ENCODE measurements around the gene POPDC2. TPM values are rescaled to one million over a fixed set of nuclear protein-coding genes. Genes with fewer than 3 reads are reported as not detected.

POPDC2 gene
- total RNA-seq, 1 experiment from 2014 or later: 0.15 TPM

GRCh38 chr3:119620899-119621298, 39.5 kb downstream of the POPDC2 start:
- no peaks in the 10 kb centered on the region for H3K36me3 ChIP-seq (ENCODE audit: control insufficient read depth, insufficient read depth, low read length)
- in situ Hi-C loops (cut with HindIII; ENCODE audit: low pct_unique_long_range_greater_than_20kb, low sequenced_read_pairs) (no loop called here), intact Hi-C loops (cut with micrococcal nuclease; ENCODE audit: unreplicated experiment) (no loop called here)
- no peaks in the 10 kb centered on the region for H3K9me3 ChIP-seq (ENCODE audit: control insufficient read depth, insufficient read depth, low read depth, low read length)
- no TSS peak for BruUV-seq (replicated peaks)
- H3K27ac ChIP-seq (ENCODE audit: low read length): no peak overlapping the region
- POLR2A ChIA-PET: no interaction called here
- CTCF ChIA-PET: no interaction called here
- TF ChIP-seq SIN3A (IDR thresholded peaks at IDR 0.05; ENCODE audit: borderline replicate concordance, insufficient read depth, low read depth, low read length) (no peak), REST (IDR thresholded peaks at IDR 0.05; ENCODE audit: insufficient read depth in 1 of 2, low read depth in 2 of 2, low read length in 1 of 2) (no peak), TCF7L2 (IDR thresholded peaks at IDR 0.05; ENCODE audit: low read depth, low read length) (no peak), CTCF (IDR thresholded peaks at IDR 0.05) (no peak), POLR2AphosphoS5 (IDR thresholded peaks at IDR 0.05; ENCODE audit: low read depth, low read length) (no peak)
- ATAC-seq (no peak), DNase-seq (ENCODE audit: low read depth, low spot score) (no peak)
- no peak overlapping the region for H3K4me3 ChIP-seq (ENCODE audit: low read depth in 2 of 2, low read length in 2 of 2)
- no peaks in the 10 kb centered on the region for H3K27me3 ChIP-seq (ENCODE audit: control insufficient read depth, insufficient read depth, low read length)
- no peaks in the 10 kb centered on the region for H3K4me1 ChIP-seq (ENCODE audit: control insufficient read depth, insufficient read depth, low read length)

- Histone ChIP-seq H3K4me3 (ENCODE audit: low read depth in 2 of 2, low read length in 2 of 2) (no peak overlapping the region), H3K4me1 (ENCODE audit: control insufficient read depth, insufficient read depth, low read length) (no peaks in the 10 kb centered on the region), H3K36me3 (ENCODE audit: control insufficient read depth, insufficient read depth, low read length) (no peaks in the 10 kb centered on the region), H3K9me3 (ENCODE audit: control insufficient read depth, insufficient read depth, low read depth, low read length) (no peaks in the 10 kb centered on the region), H3K27me3 (ENCODE audit: control insufficient read depth, insufficient read depth, low read length) (no peaks in the 10 kb centered on the region), H3K27ac (ENCODE audit: low read length) (no peak overlapping the region)
- no peak for TF ChIP-seq CTCF (IDR thresholded peaks at IDR 0.05)
- DNase-seq (ENCODE audit: low read depth, low spot score) (no peak), ATAC-seq (no peak)
- POLR2A ChIA-PET: no interaction called here
- intact Hi-C loops (cut with micrococcal nuclease; ENCODE audit: unreplicated experiment) (no loop called here), in situ Hi-C loops (cut with HindIII; ENCODE audit: low pct_unique_long_range_greater_than_20kb, low sequenced_read_pairs) (no loop called here)
- BruUV-seq (replicated peaks): no TSS peak
- CTCF ChIA-PET: no interaction called here
Observed at GRCh38 chr3:119619094-119619493, 41.3 kb downstream of the POPDC2 start.

GRCh38 chr3:119616056-119616455, 44.3 kb downstream of the POPDC2 start:
- in situ Hi-C loops (cut with HindIII; ENCODE audit: low pct_unique_long_range_greater_than_20kb, low sequenced_read_pairs) (no loop called here), intact Hi-C loops (cut with micrococcal nuclease; ENCODE audit: unreplicated experiment) (no loop called here)
- TF ChIP-seq CTCF (IDR thresholded peaks at IDR 0.05) (no peak), SIN3A (IDR thresholded peaks at IDR 0.05; ENCODE audit: borderline replicate concordance, insufficient read depth, low read depth, low read length) (no peak), POLR2AphosphoS5 (IDR thresholded peaks at IDR 0.05; ENCODE audit: low read depth, low read length) (no peak), TCF7L2 (IDR thresholded peaks at IDR 0.05; ENCODE audit: low read depth, low read length) (no peak), REST (IDR thresholded peaks at IDR 0.05; ENCODE audit: insufficient read depth in 1 of 2, low read depth in 2 of 2, low read length in 1 of 2) (no peak)
- ChIA-PET CTCF (no interaction called here), POLR2A (no interaction called here)
- no peak for DNase-seq (ENCODE audit: low read depth, low spot score)
- no peaks in the 10 kb centered on the region for H3K4me1 ChIP-seq (ENCODE audit: control insufficient read depth, insufficient read depth, low read length)
- H3K4me3 ChIP-seq (ENCODE audit: low read depth in 2 of 2, low read length in 2 of 2): no peak overlapping the region
- no peaks in the 10 kb centered on the region for H3K9me3 ChIP-seq (ENCODE audit: control insufficient read depth, insufficient read depth, low read depth, low read length)
- no peaks in the 10 kb centered on the region; the same call in 1 of the 2 replicates for H3K27me3 ChIP-seq (ENCODE audit: control insufficient read depth, insufficient read depth, low read length)
- BruUV-seq (replicated peaks): no TSS peak
- no peaks in the 10 kb centered on the region for H3K36me3 ChIP-seq (ENCODE audit: control insufficient read depth, insufficient read depth, low read length)
- no peak overlapping the region for H3K27ac ChIP-seq (ENCODE audit: low read length)
- no peak for ATAC-seq

Measured in Panc1 (cell line).